ENCODE results near the gene NR1I2. TPM values are rescaled to one million over a fixed set of nuclear protein-coding genes. Genes with fewer than 3 reads are reported as not detected.

The NR1I2 gene
- total RNA-seq, 4 donors from 2014 or later: 0.46 TPM; not detected in 3

GRCh38 chr3:119831941-119832371, 50.1 kb downstream of the NR1I2 start:
- no peaks in the 10 kb centered on the region for H3K27me3 ChIP-seq
- no peak overlapping the region for H3K27ac ChIP-seq (replicated peaks in 1 of 4)
- no peak overlapping the region for H3K4me3 ChIP-seq
- no peak for DNase-seq (ENCODE audit: extremely low spot score)
- TF ChIP-seq EP300 (IDR thresholded peaks at IDR 0.05) (no peak), POLR2AphosphoS5 (IDR thresholded peaks at IDR 0.05) (no peak), CTCF (IDR thresholded peaks at IDR 0.05) (no peak)
- 70% methylated on average over 1 of the region's 1 CpG for WGBS
- no peaks in the 10 kb centered on the region for H3K9me3 ChIP-seq
- no peaks in the 10 kb centered on the region for H3K36me3 ChIP-seq
- no peaks in the 10 kb centered on the region for H3K4me1 ChIP-seq
- intact Hi-C loops (cut with DNase I): no loop called here

GRCh38 chr3:119834754-119835370, 53.0 kb downstream of the NR1I2 start:
- Histone ChIP-seq H3K4me1 (no peaks in the 10 kb centered on the region), H3K27me3 (no peaks in the 10 kb centered on the region), H3K9me3 (no peaks in the 10 kb centered on the region), H3K4me3 (no peak overlapping the region), H3K36me3 (peaks cover 0 to 3% (median 0%) of the 10 kb centered on the region in 4 donors), H3K27ac (replicated peaks in 1 of 4) (no peak overlapping the region)
- 89% methylated on average over 2 of the region's 2 CpGs for WGBS
- DNase-seq (ENCODE audit: extremely low spot score): no peak
- TF ChIP-seq POLR2A (IDR thresholded peaks at IDR 0.05; ENCODE audit: low read depth) (no peak), POLR2AphosphoS5 (IDR thresholded peaks at IDR 0.05) (no peak), CTCF (IDR thresholded peaks at IDR 0.05) (no peak), EP300 (IDR thresholded peaks at IDR 0.05) (no peak)
- intact Hi-C loops (cut with DNase I): no loop called here

- H3K4me3 ChIP-seq: no peak overlapping the region
- no peaks in the 10 kb centered on the region for H3K9me3 ChIP-seq
- TF ChIP-seq EP300 (IDR thresholded peaks at IDR 0.05) (no peak), CTCF (IDR thresholded peaks at IDR 0.05) (no peak), POLR2A (IDR thresholded peaks at IDR 0.05; ENCODE audit: low read depth) (no peak), POLR2AphosphoS5 (IDR thresholded peaks at IDR 0.05) (no peak)
- no peaks in the 10 kb centered on the region for H3K4me1 ChIP-seq
- no peaks in the 10 kb centered on the region for H3K27me3 ChIP-seq
- intact Hi-C loops (cut with DNase I): no loop called here
- no peak for DNase-seq (ENCODE audit: extremely low spot score)
- no peak overlapping the region for H3K27ac ChIP-seq (replicated peaks in 1 of 4)
- peaks cover 0 to 3% (median 0%) of the 10 kb centered on the region in 4 donors for H3K36me3 ChIP-seq
Measured at GRCh38 chr3:119835556-119835955, 53.7 kb downstream of the NR1I2 start.

GRCh38 chr3:119841808-119842471, 60.0 kb downstream of the NR1I2 start:
- no peak overlapping the region for H3K4me3 ChIP-seq
- TF ChIP-seq POLR2A (IDR thresholded peaks at IDR 0.05; ENCODE audit: low read depth) (no peak), EP300 (IDR thresholded peaks at IDR 0.05) (no peak), CTCF (IDR thresholded peaks at IDR 0.05) (no peak), POLR2AphosphoS5 (IDR thresholded peaks at IDR 0.05) (no peak)
- DNase-seq (ENCODE audit: extremely low spot score): no peak
- H3K4me1 ChIP-seq: peaks cover 5 to 14% (median 6%) of the 10 kb centered on the region in 4 donors
- H3K36me3 ChIP-seq: peaks cover 0 to 12% (median 0%) of the 10 kb centered on the region in 4 donors
- no peak overlapping the region for H3K27ac ChIP-seq (replicated peaks in 1 of 4)
- intact Hi-C loops (cut with DNase I): no loop called here
- H3K9me3 ChIP-seq: no peaks in the 10 kb centered on the region
- H3K27me3 ChIP-seq: no peaks in the 10 kb centered on the region
- 48% methylated on average over 2 of the region's 2 CpGs for WGBS

Data from esophagus muscularis mucosa (tissue), 4 donors.